ENCODE results near the gene TMEM185A.
"Not testable (repeated sequence)": the region's sequence is repeated elsewhere in the genome, so short reads cannot be mapped to it uniquely, and the experiment has no call there.

The TMEM185A gene

GRCh38 chrX:149619662-149620061 lies 11.9 kb downstream of the TMEM185A start:
- DNase-seq, result not testable (repeated sequence)

- DNase-seq, result no peak
Observed at GRCh38 chrX:149618871-149619270, 12.7 kb downstream of the TMEM185A start.

GRCh38 chrX:149611623-149612175 lies 19.9 kb downstream of the TMEM185A start:
- no peak for DNase-seq

GRCh38 chrX:149610511-149610910 lies 21.1 kb downstream of the TMEM185A start:
- no peak for DNase-seq

- DNase-seq, result no peak
Observed at GRCh38 chrX:149607699-149608098, 23.9 kb downstream of the TMEM185A start.

GRCh38 chrX:149605248-149605885 lies 26.2 kb downstream of the TMEM185A start:
- DNase-seq, result not testable (repeated sequence)

GRCh38 chrX:149598603-149599002 lies 33.0 kb downstream of the TMEM185A start:
- not testable (repeated sequence) for DNase-seq

GRCh38 chrX:149595943-149596342 lies 35.6 kb downstream of the TMEM185A start:
- not testable (repeated sequence) for DNase-seq

GRCh38 chrX:149595214-149595613 lies 36.4 kb downstream of the TMEM185A start, which contains the start of gene HSFX2:
Gene HSFX2 (minus strand): TSS chrX:149595314. CDS start chrX:149594700, 614 bp downstream.
- not testable (repeated sequence) for DNase-seq

GRCh38 chrX:149590993-149591392 lies 40.6 kb downstream of the TMEM185A start:
- DNase-seq, result not testable (repeated sequence)

GRCh38 chrX:149587359-149587758 lies 44.2 kb downstream of the TMEM185A start, which contains the start of gene MAGEA9B:
Gene MAGEA9B (minus strand): TSS chrX:149587459. CDS start chrX:149583179, 4,280 bp downstream.
- DNase-seq, result not testable (repeated sequence)

- not testable (repeated sequence) for DNase-seq
Observed at GRCh38 chrX:149585631-149586030, 46.0 kb downstream of the TMEM185A start.

- not testable (repeated sequence) for DNase-seq
Observed at GRCh38 chrX:149573456-149573855, 58.1 kb downstream of the TMEM185A start.

GRCh38 chrX:149572743-149573142 lies 58.8 kb downstream of the TMEM185A start:
- DNase-seq, result no peak

- DNase-seq, result no peak
Observed at GRCh38 chrX:149571770-149572169, 59.8 kb downstream of the TMEM185A start.

- no peak for DNase-seq
Observed at GRCh38 chrX:149570668-149571067, 60.9 kb downstream of the TMEM185A start.

GRCh38 chrX:149569770-149570169 lies 61.8 kb downstream of the TMEM185A start:
- no peak for DNase-seq

- no peak for DNase-seq
Observed at GRCh38 chrX:149568701-149569296, 62.8 kb downstream of the TMEM185A start.

GRCh38 chrX:149567621-149568417 lies 63.8 kb downstream of the TMEM185A start:
- no peak for DNase-seq

- no peak for DNase-seq
Observed at GRCh38 chrX:149563359-149563758, 68.2 kb downstream of the TMEM185A start.

- not testable (repeated sequence) for DNase-seq
Observed at GRCh38 chrX:149555251-149555650, 76.3 kb downstream of the TMEM185A start.

GRCh38 chrX:149551939-149552248 lies 79.7 kb downstream of the TMEM185A start:
- not testable (repeated sequence) for DNase-seq

- not testable (repeated sequence) for DNase-seq
Observed at GRCh38 chrX:149551245-149551938, 80.2 kb downstream of the TMEM185A start.

Measured in hematopoietic multipotent progenitor cell treated with erythropoietin and hydrocortisone succinate and interleukin-3 and kit ligand, for 8 days (in vitro differentiated cells).